ENCODE results near the gene TRPC4AP.

DNA sequence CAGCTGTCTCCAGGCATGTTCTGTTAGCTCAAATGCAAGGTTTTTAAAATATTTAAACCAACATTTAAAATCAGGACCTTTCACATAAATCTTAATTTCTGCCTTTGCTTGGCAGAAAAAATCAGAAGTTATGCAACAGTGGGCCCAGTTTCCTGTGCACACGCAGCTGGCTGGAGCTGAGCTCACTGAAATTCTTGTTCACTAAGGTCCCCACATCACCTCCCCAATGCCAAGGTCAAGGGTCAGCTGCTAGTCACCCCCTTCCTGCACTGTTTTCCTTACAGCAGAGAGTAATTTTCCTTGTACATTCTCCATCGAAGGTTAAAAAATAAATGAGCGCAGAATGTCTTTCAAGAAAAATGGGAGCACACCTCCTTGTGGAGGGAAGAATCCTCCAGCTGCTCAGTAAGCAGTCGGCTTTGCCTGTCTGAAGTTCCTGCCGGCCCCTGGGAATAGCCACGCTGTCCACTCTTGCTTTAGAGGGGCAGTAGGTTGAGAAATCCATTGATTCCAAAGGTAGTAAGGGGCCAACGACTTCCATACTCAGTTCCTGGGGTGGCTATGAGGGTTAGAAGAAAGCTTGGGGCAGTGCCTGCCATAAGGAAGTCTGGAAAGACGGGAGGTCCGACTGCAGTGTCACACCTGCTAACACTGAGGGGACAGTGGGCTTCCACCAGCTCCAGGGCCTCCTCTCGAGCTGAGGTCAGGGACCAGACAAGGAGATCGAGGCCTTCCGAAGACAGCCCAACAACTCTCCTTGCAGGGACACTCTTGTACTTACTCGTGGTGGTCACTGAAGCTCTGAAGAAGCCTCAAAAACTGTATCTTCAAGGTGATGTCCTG lies 80.2 kb downstream of the TRPC4AP start:
- TF ChIP-seq TOX (CRISPR knock-in tag; IDR thresholded peaks at IDR 0.05; ENCODE audit: borderline replicate concordance), result no peak
- TF ChIP-seq ZFP3 (CRISPR knock-in tag; IDR thresholded peaks at IDR 0.05), result no peak
- TF ChIP-seq, protein P1, sequence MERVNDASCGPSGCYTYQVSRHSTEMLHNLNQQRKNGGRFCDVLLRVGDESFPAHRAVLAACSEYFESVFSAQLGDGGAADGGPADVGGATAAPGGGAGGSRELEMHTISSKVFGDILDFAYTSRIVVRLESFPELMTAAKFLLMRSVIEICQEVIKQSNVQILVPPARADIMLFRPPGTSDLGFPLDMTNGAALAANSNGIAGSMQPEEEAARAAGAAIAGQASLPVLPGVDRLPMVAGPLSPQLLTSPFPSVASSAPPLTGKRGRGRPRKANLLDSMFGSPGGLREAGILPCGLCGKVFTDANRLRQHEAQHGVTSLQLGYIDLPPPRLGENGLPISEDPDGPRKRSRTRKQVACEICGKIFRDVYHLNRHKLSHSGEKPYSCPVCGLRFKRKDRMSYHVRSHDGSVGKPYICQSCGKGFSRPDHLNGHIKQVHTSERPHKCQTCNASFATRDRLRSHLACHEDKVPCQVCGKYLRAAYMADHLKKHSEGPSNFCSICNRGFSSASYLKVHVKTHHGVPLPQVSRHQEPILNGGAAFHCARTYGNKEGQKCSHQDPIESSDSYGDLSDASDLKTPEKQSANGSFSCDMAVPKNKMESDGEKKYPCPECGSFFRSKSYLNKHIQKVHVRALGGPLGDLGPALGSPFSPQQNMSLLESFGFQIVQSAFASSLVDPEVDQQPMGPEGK (CRISPR knock-in tag; IDR thresholded peaks at IDR 0.05; ENCODE audit: borderline replicate concordance), result no peak
- TF ChIP-seq, protein P2, sequence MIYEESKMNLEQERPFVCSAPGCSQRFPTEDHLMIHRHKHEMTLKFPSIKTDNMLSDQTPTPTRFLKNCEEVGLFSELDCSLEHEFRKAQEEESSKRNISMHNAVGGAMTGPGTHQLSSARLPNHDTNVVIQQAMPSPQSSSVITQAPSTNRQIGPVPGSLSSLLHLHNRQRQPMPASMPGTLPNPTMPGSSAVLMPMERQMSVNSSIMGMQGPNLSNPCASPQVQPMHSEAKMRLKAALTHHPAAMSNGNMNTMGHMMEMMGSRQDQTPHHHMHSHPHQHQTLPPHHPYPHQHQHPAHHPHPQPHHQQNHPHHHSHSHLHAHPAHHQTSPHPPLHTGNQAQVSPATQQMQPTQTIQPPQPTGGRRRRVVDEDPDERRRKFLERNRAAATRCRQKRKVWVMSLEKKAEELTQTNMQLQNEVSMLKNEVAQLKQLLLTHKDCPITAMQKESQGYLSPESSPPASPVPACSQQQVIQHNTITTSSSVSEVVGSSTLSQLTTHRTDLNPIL (CRISPR knock-in tag; IDR thresholded peaks at IDR 0.05; ENCODE audit: low read depth), result no peak
- no peak for TF ChIP-seq SNAI2 (CRISPR knock-in tag; IDR thresholded peaks at IDR 0.05)
- no peak for TF ChIP-seq ZNF565 (CRISPR knock-in tag; conservative IDR thresholded peaks at IDR 0.05; ENCODE audit: low read depth)
- TF ChIP-seq ZC3H10 (CRISPR knock-in tag; IDR thresholded peaks at IDR 0.05), result no peak
- TF ChIP-seq ARNTL (CRISPR knock-in tag; IDR thresholded peaks at IDR 0.05; ENCODE audit: borderline replicate concordance, low read depth), result no peak
